ENCODE data around the gene IFNE.

- TF ChIP-seq YY1 (IDR thresholded peaks at IDR 0.05; ENCODE audit: extremely low read depth, insufficient replicate concordance, low read depth, low read length) (no peak), SIN3A (IDR thresholded peaks at IDR 0.05; ENCODE audit: low read depth) (no peak), ZNF274 (IDR thresholded peaks at IDR 0.05; ENCODE audit: low read depth, low read length) (no peak), POLR2AphosphoS5 (IDR thresholded peaks at IDR 0.05; ENCODE audit: low read depth, low read length) (no peak), CTCF (IDR thresholded peaks at IDR 0.05 in 2 of 3, conservative IDR thresholded peaks at IDR 0.05 in 1 of 3; ENCODE audit: borderline replicate concordance in 1 of 3, insufficient read depth in 1 of 3, low read depth in 2 of 3, low read length in 2 of 3) (no peak), EZH2phosphoT487 (IDR thresholded peaks at IDR 0.05; ENCODE audit: borderline replicate concordance) (no peak), MAX (IDR thresholded peaks at IDR 0.05) (no peak), EZH2 (IDR thresholded peaks at IDR 0.05) (no peak), SRF (IDR thresholded peaks at IDR 0.05; ENCODE audit: low read depth) (no peak), POLR2A (IDR thresholded peaks at IDR 0.05; ENCODE audit: borderline replicate concordance, extremely low read depth, insufficient read depth, insufficient read length) (no peak)
Measured at GRCh38 chr9:21502586-21502985, 20.5 kb upstream of the IFNE start.

Data from HCT116 (cell line).